AG08396 (cell line): ENCODE data around the gene MGAT5B.

Source experiments
- DNase-seq: peaks from one replicate; pipeline ENCODE4 v3.0.0; 2012; ENCODE audit warnings: low spot score, mixed read lengths

Gene MGAT5B

GRCh38 chr17:76880268-76880667, 12.1 kb downstream of the MGAT5B start:
- no peak for DNase-seq

GRCh38 chr17:76880971-76881370, 12.8 kb downstream of the MGAT5B start:
- DNase-seq, result no peak

- no peak for DNase-seq
These were observed 13.2 kb downstream of the MGAT5B start for GRCh38 chr17:76881408-76881807.

DNA sequence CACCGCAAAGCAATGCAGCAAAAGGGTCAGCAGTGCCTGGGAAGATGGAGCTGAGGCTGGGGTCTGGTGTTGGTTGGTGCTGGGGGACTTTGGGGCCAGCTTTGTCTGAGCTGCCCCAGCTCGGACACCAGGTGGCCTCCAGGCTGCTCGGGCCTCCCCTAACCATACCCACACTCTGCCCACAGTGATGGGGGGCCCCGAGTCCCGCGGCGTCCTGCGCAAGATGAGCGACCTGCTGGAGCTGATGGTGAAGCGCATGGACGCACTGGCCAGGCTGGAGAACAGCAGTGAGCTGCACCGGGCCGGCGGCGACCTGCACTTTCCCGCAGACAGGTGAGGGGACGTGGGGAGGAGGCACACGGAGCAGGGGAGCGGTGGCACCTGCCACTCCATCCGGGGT, 13.8 kb downstream of the MGAT5B start:
- DNase-seq, result no peak

GRCh38 chr17:76883744-76884525, 15.7 kb downstream of the MGAT5B start:
- DNase-seq, result no peak

GRCh38 chr17:76884995-76885893, 17.0 kb downstream of the MGAT5B start:
- DNase-seq, result no peak

- no peak for DNase-seq
These were observed 17.7 kb downstream of the MGAT5B start for GRCh38 chr17:76885894-76886290.

DNA sequence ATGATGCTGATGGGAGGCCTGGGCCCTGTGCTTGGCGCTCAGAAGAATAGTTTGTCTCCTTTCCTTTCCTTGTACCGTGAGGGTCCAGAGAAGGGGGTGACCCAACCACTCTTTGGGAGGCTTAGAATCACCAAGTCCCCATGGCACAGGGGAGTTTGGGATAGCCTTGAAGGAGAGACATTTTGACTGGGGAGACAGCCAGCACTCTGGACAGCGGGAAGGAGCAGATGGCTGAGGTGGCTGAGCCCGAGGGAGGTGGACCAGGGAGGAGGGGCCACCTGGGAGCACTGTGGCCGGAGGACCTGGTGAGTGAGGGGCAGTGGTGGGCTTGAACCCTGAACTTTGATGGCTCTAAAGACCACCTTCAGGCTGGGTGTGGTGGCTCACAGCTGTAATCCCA, 18.2 kb downstream of the MGAT5B start:
- DNase-seq, result no peak

DNA sequence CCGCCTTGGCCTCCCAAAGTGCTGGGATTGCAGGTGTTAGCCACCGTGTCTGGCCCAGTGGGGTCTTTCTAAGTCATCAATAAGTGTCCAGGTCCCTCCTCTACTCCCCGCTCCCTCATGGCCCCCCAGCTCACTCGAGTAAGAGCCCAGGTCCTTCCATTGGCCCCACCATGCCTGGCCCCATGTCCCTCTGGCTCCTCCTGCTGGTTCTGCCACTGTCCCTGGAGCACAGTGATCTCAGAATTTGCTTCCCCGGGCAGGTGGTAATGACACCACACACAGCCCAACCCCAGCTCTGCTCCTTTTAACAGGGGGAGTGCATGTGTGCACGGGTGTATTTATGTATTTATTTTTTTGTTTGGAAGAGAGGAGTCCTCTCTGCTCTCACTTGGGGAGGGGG, 19.6 kb downstream of the MGAT5B start:
- no peak for DNase-seq

DNA sequence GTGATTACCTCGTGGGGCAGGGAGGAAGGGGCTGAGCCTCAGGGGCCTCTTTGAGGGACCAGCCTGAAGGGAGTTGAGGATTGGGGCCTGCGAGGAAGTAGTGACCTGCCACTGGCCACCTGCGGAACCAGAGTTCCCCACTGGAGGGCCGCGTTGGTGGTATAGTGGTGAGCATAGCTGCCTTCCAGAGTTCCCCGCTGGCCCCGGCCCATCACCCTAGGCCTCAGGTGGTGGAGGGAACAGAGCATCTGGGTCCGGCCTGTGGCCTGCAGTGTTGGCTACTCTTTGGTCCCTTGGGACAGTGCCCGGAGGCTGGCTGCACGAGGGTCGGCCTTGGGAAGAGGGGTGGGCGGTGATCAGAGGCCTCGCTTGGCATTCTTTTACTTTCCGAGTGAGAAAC, 20.5 kb downstream of the MGAT5B start:
- DNase-seq, result no peak

DNA sequence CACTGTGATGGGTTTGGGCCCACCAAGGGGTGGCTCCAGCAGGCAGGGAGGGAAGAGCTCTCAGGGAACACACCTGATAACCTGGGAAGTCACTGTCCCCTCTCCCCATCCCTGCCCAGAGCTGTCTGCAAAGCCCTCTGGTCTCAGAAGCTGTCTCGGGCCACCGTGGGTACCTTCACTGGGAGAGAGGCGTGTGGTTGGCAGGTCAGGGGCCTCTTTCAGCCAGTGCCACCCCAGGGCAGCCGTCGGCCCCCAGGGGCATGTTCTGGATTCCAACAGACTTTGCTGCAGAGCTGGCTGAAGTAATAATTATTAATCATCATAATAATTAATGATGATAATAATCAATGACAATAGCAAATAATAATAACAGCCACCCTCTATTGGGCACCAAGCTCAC, 21.1 kb downstream of the MGAT5B start:
- DNase-seq, result no peak

DNA sequence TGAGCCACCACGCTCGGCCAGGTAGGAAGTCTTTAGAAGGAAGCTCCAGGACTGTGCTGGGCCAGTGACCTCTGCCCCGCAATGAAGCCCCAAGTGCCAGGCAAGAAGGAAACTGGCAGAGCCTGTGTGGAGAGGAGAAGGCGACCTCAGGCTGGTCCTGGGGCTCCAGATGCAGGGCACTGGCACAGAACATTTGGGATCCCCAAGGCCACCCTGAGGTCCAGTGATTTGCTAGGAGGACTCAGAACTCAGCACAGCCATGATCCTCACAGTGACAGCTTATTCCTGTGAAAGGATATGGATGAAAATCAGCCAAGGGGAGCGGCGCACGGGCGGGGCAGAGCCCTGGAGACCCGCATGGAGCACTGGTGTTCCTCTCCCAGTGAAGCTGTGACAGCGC, 24.1 kb downstream of the MGAT5B start:
- no peak for DNase-seq

- DNase-seq, result no peak
These were observed 25.6 kb downstream of the MGAT5B start for GRCh38 chr17:76893623-76894334.

GRCh38 chr17:76894842-76895241, 26.6 kb downstream of the MGAT5B start:
- DNase-seq, result no peak

DNA sequence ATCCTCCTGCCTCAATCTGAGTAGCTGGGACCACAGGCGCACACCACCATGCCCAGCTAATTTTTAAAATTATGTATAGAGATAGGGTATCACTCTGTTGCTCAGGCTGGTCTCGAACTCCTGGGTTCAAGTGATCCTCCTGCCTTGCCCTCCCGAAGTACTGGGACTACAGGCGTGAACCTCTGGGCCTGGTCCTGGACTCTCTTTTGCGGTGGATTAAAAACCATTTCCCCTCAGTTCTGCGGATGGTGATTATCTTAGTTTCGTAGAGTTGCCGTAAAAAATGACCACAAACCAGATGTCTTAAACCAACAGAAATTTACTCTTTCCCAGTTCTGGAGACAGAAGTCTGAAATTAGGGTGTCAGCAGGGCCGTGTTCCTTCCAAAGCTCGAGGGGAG, 28.8 kb downstream of the MGAT5B start:
- no peak for DNase-seq

DNA sequence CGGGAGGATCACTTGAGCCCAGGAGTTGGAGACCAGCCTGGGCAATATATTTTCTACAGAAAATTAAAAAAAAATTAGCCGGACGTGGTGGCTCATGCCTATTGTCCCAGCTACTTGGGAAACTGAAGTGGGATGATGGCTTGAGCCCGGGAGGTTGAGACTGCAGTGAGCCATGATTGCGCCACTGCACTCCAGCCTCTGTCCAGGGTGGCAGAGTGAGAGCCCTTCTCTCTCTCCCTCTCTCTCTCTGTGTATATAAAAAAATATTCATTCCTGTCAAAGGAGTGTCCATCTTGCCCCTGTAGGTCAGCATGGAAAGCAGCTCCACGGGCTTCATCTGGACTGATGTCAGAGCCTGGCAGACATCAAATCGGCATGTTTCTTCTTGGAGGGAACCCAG, 31.2 kb downstream of the MGAT5B start:
- DNase-seq, result no peak

DNA sequence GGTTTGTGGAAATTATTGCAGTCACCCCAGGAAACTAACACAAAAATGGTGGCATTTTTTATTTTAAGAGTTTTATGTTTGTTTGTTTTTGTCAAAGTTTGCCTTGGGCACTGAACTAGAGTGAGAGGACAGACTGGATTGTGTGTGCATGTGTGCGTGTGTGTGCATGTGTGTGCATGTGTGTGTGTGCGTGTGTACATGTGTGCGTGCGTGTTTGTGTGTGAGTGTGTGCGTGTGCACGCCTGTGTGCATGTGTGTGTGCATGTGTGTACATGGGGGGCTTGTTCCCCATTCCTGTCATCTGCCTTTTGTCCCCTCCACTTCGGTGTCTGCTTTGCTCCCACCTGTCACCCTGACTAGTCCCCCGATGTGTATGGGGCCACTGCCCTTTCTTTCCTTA, 32.5 kb downstream of the MGAT5B start:
- no peak for DNase-seq

GRCh38 chr17:76901542-76902197, 33.5 kb downstream of the MGAT5B start:
- DNase-seq, result no peak

- DNase-seq, result no peak
These were observed 34.3 kb downstream of the MGAT5B start for GRCh38 chr17:76902476-76902875.

DNA sequence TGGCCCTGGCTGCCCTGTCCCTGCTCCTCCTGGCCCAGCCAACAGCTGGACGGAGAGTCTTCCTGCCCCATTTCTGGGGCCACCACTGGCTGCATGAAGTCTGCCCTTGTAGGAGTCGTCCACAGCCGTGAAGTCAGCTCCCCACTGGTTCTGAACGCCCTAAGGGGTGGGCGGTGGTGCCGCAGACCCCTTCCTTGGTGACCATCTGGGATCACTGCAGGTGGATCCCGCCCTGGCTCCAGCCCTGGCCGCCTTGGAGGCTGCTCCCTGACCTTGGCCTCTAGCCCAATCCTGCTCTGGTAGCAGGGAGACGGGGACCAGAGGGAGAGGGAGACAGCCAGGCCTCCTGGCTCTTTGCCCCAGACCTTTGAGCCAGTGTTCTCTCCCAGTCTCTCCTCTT, 35.4 kb downstream of the MGAT5B start:
- no peak for DNase-seq

DNA sequence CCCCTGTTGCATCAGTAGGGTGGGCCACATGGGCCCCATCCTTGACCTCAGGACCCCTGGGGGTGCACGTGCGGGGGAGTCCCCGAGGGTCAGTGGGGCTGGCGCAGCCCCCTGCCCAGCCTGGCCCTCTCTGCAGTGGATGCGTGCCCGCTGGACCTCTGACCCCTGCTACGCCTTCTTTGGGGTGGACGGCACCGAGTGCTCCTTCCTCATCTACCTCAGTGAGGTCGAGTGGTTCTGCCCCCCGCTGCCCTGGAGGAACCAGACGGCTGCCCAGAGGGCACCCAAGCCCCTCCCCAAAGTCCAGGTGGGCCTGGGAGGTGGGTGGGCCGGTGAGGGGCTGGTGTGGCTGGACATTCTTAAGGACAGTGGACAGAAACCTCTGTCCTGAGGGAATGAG, 35.9 kb downstream of the MGAT5B start:
- DNase-seq, result no peak

GRCh38 chr17:76905036-76905435, 36.8 kb downstream of the MGAT5B start:
- DNase-seq, result no peak
